ENCODE data around the gene CCDC92B. TPM values are rescaled to one million over a fixed set of nuclear protein-coding genes. Genes with fewer than 3 reads are reported as not detected.
A peak's percentile ranks its signal among the peaks of the same experiment; 100 is the strongest.

The CCDC92B gene
- total and polyA plus RNA-seq, 2 of the 4 experiments (the other 2 are of a cell fraction): not detected

- H2AK5ac ChIP-seq (ENCODE audit: low read depth, low read length): no peak overlapping the region; the same call in 1 of the 2 replicates
- no peaks in the 10 kb centered on the region for H3K9me3 ChIP-seq (ENCODE audit: control insufficient read depth, insufficient read depth, low read length)
- in situ Hi-C loops (cut with MboI; ENCODE audit: low sequenced_read_pairs) (no loop called here), dilution Hi-C loops (cut with HindIII; ENCODE audit: low sequenced_read_pairs, unreplicated experiment) (no loop called here), intact Hi-C loops (cut with micrococcal nuclease) (no loop called here)
- no TSS peak for BruUV-seq (replicated peaks)
- CTCF ChIA-PET: no interaction called here
- H3K56ac ChIP-seq (ENCODE audit: extremely low read depth, insufficient read depth, low read length): no peak overlapping the region
- H2BK120ac ChIP-seq (ENCODE audit: low read depth, low read length): no peak overlapping the region
- H3K9me1 ChIP-seq (ENCODE audit: insufficient read depth, low read length): peaks cover 5% of the 10 kb centered on the region; the same call in 1 of the 2 replicates
- no peak overlapping the region for H3K4me2 ChIP-seq (ENCODE audit: low read depth, low read length)
- no peak overlapping the region for H4K5ac ChIP-seq (ENCODE audit: low read depth, low read length)
- no peak overlapping the region for H3K4ac ChIP-seq (ENCODE audit: low read depth, low read length)
- POLR2A ChIA-PET (ENCODE audit: unreplicated experiment): no interaction called here
- no peak overlapping the region for H2BK15ac ChIP-seq (ENCODE audit: low read depth, low read length)
- no peak overlapping the region for H3K9ac ChIP-seq (ENCODE audit: low read depth, low read length)
- H2AFZ ChIP-seq (replicated peaks; ENCODE audit: low read length, poor library complexity): no peak overlapping the region
- H3K27ac ChIP-seq (ENCODE audit: insufficient read depth, low read length): no peak overlapping the region
- no peak for TF ChIP-seq BHLHE40 (IDR thresholded peaks at IDR 0.05; ENCODE audit: low read depth, low read length)
- no peak for TF ChIP-seq MAFK (IDR thresholded peaks at IDR 0.05; ENCODE audit: low read depth, low read length)
- no peak for TF ChIP-seq FOS (IDR thresholded peaks at IDR 0.05; ENCODE audit: low read depth, low read length)
- TF ChIP-seq SMC3 (IDR thresholded peaks at IDR 0.05; ENCODE audit: low read depth, low read length): no peak
- TF ChIP-seq CHD1 (IDR thresholded peaks at IDR 0.05; ENCODE audit: low read depth, low read length): no peak
- no peak for TF ChIP-seq RCOR1 (IDR thresholded peaks at IDR 0.05; ENCODE audit: insufficient replicate concordance, low read length)
- no peak for TF ChIP-seq ELK1 (IDR thresholded peaks at IDR 0.05; ENCODE audit: borderline replicate concordance, low read depth, low read length)
- no peak for TF ChIP-seq RFX5 (IDR thresholded peaks at IDR 0.05; ENCODE audit: low read depth, low read length)
- no peak for TF ChIP-seq MAZ (IDR thresholded peaks at IDR 0.05; ENCODE audit: borderline replicate concordance, low read depth, low read length)
- TF ChIP-seq CEBPB (IDR thresholded peaks at IDR 0.05; ENCODE audit: low read depth, low read length): no peak
- no peak for TF ChIP-seq NFE2L2 (IDR thresholded peaks at IDR 0.05; ENCODE audit: low read depth, low read length)
- TF ChIP-seq CTCF (conservative IDR thresholded peaks at IDR 0.05; ENCODE audit: low read depth, low read length): no peak
- no peak for TF ChIP-seq POLR2A (IDR thresholded peaks at IDR 0.05; ENCODE audit: low read depth, low read length)
- TF ChIP-seq RAD21 (IDR thresholded peaks at IDR 0.05; ENCODE audit: low read length): no peak
- TF ChIP-seq USF2 (IDR thresholded peaks at IDR 0.05; ENCODE audit: low read depth, low read length): no peak
- peaks cover 35% of the 10 kb centered on the region for H3K36me3 ChIP-seq (ENCODE audit: control insufficient read depth, insufficient read depth, low read length)
- H3K27me3 ChIP-seq (ENCODE audit: control insufficient read depth, insufficient read depth, low read length): no peaks in the 10 kb centered on the region
- no peak for DNase-seq
- H2AK9ac ChIP-seq (replicated peaks; ENCODE audit: low read depth, low read length, poor library complexity): no peak overlapping the region
- H2BK5ac ChIP-seq (ENCODE audit: low read depth, low read length, poor library complexity, severe bottlenecking): peak overlapping the region; percentile 8
- H3K4me3 ChIP-seq (ENCODE audit: insufficient read depth, low read depth, low read length): no peak overlapping the region
- H3K18ac ChIP-seq (ENCODE audit: low read depth, low read length): no peak overlapping the region
- ATAC-seq (ENCODE audit: low read depth): no peak
- no peak overlapping the region for H2BK20ac ChIP-seq (ENCODE audit: low read depth, low read length)
- H4K91ac ChIP-seq (ENCODE audit: insufficient read depth, low read depth, low read length): no peak overlapping the region
- no peak overlapping the region for H3K23ac ChIP-seq (ENCODE audit: low read depth, low read length)
- H4K20me1 ChIP-seq (ENCODE audit: insufficient read depth, low read length): peaks cover 68% of the 10 kb centered on the region
- H3K14ac ChIP-seq (replicated peaks; ENCODE audit: low read depth, low read length): no peak overlapping the region
- H4K8ac ChIP-seq (ENCODE audit: low read depth in 2 of 2, low read length in 2 of 2): no peak overlapping the region
- WGBS, 2 experiments (ENCODE audit: extremely low coverage in 2 of 2, insufficient read length in 1 of 2): 51% methylated on average over 4 of the region's 4 CpGs; no CpG with 5 or more reads in 1 of the 2 experiments
- peaks cover 19% of the 10 kb centered on the region for H3K4me1 ChIP-seq (ENCODE audit: control insufficient read depth, insufficient read depth, low read length)
- H3K79me1 ChIP-seq (ENCODE audit: low read depth in 1 of 2, low read length in 2 of 2): peaks cover 11 to 68% of the 10 kb centered on the region in 2 experiments
Observed at GRCh38 chr17:2704890-2705248, 44.6 kb downstream of the CCDC92B start.

All from IMR-90 (cell line).